Urinary bladder (tissue), 4 donors: Measurements from ENCODE around the gene GABARAP. TPM values are rescaled to one million over a fixed set of nuclear protein-coding genes. Genes with fewer than 3 reads are reported as not detected.

Experiments
- DNase-seq: peaks from one replicate; pipeline ENCODE4 v3.0.0-alpha.2; 2015; ENCODE audit errors: extremely low spot score
- H3K27ac ChIP-seq: one replicate; pipeline ENCODE4 v1.5.1; 2013; ENCODE audit warnings: low read depth, mild to moderate bottlenecking, moderate library complexity
- H3K36me3 ChIP-seq: one replicate; pipeline ENCODE4 v1.6.1; 2013; ENCODE audit warnings: mild to moderate bottlenecking, moderate library complexity; ENCODE audit not compliant: insufficient read depth
- H3K4me1 ChIP-seq: one replicate; pipeline ENCODE4 v1.6.1; 2013; ENCODE audit warnings: mild to moderate bottlenecking, moderate library complexity; ENCODE audit not compliant: insufficient read depth
- H3K4me3 ChIP-seq: one replicate; pipeline ENCODE4 v1.5.1; 2013; ENCODE audit warnings: low read depth, low read length
- WGBS: extraction: QIAGEN DNeasy Blood & Tissue Kit; methylation state at CpG from one replicate; pipeline ENCODE4 v1.1.7; 2013; 5-methylcytosine and 5-hydroxymethylcytosine counted together
- polyA plus RNA-seq: library from polyadenylated mRNA; stranded (reverse); fragments of 200-250 nt; gene quantifications from one replicate; pipeline ENCODE4 v1.2.3, GENCODE V29; 2013
- total RNA-seq: library from RNA; depleted of rRNA; stranded (reverse); fragments of >200 nt; gene quantifications from one replicate; pipeline ENCODE4 v1.2.3, GENCODE V29; 2014
- donor health status: healthy with polysubstance abuse.
- donor health status: healthy.

GABARAP gene
- total and polyA plus RNA-seq, 2 donors, result 246 to 681 TPM

GRCh38 chr17:7226721-7227710, 15.2 kb downstream of the GABARAP start:
- WGBS, result 92% methylated on average over 31 of the region's 31 CpGs
- H3K27ac ChIP-seq, result no peak overlapping the region
- H3K4me1 ChIP-seq, result no peaks in the 10 kb centered on the region
- H3K4me3 ChIP-seq, result no peak overlapping the region
- no peak for DNase-seq
- H3K36me3 ChIP-seq, result peaks cover 7% of the 10 kb centered on the region

GRCh38 chr17:7225711-7226331, 16.4 kb downstream of the GABARAP start:
- Histone ChIP-seq H3K4me3 (no peak overlapping the region), H3K27ac (no peak overlapping the region), H3K4me1 (peaks cover 2% of the 10 kb centered on the region), H3K36me3 (peaks cover 7% of the 10 kb centered on the region)
- no peak for DNase-seq
- 79% methylated on average over 21 of the region's 21 CpGs for WGBS

DNA sequence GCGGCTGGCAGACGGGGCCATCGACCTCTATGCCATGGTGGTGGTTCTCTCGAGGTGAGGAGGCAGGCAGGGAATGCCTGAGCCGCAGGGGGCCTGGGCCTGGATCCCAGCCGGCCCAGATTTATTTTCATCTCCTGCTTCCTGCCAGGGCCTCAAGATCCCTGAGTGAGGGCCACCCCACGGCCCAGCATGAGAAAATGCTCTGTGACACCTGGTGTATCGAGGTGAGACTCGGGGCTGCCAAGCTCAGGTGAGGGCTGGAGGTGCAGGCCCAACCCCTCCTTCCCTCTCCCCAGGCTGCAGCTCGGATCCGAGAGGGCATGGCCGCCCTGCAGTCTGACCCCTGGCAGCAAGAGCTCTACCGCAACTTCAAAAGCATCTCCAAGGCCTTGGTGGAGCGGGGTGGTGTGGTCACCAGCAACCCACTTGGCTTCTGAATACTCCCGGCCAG, 17.6 kb downstream of the GABARAP start:
- H3K36me3 ChIP-seq, result peaks cover 5% of the 10 kb centered on the region
- no peak overlapping the region for H3K4me3 ChIP-seq
- H3K4me1 ChIP-seq, result peaks cover 4% of the 10 kb centered on the region
- WGBS, result 66% methylated on average over 15 of the region's 15 CpGs
- no peak for DNase-seq
- no peak overlapping the region for H3K27ac ChIP-seq

DNA sequence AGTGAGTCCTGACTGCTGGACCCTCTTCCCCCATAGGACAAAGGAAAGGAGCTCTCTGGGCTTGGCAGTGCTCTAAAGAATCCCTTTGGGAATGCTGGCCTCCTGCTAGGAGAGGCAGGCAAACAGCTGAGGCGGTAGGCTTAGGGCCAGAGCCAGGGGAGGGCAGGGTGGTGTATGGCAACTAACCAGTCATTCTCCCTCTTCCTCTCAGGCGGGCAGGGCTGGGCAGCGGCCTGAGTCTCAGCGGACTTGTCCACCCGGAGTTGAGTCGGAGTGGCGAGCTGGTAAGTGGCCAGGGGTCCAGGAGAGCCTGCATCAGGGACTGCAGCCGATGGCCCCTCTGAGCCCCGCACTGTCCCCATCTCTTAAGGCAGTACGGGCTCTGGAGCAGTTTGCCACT, 18.1 kb downstream of the GABARAP start:
- WGBS, result 80% methylated on average over 10 of the region's 10 CpGs
- Histone ChIP-seq H3K4me1 (peaks cover 4% of the 10 kb centered on the region), H3K27ac (no peak overlapping the region), H3K36me3 (peaks cover 3% of the 10 kb centered on the region), H3K4me3 (no peak overlapping the region)
- no peak for DNase-seq

DNA sequence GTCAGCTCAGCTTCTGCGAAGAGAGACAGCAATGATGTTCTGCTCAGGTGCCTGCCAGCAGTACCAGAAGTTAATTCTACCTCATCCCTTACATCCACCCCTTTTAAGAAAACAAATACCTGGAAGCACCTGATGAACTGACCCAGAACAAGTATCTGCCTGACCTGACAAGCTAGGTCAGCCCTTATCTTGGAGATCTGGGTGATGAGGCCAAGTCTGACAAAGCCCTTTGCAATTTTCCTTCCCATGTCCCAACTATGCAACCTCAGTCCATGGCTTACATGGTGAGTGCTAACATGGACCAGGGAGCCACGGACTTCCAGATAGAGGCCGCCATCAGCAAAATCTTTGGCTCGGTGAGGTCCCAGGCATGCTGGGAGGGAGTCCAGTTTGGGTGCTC, 18.9 kb downstream of the GABARAP start:
- H3K27ac ChIP-seq, result no peak overlapping the region
- peaks cover 4% of the 10 kb centered on the region for H3K4me1 ChIP-seq
- no peak overlapping the region for H3K4me3 ChIP-seq
- no peaks in the 10 kb centered on the region for H3K36me3 ChIP-seq
- DNase-seq, result no peak
- 69% methylated on average over 4 of the region's 4 CpGs for WGBS

DNA sequence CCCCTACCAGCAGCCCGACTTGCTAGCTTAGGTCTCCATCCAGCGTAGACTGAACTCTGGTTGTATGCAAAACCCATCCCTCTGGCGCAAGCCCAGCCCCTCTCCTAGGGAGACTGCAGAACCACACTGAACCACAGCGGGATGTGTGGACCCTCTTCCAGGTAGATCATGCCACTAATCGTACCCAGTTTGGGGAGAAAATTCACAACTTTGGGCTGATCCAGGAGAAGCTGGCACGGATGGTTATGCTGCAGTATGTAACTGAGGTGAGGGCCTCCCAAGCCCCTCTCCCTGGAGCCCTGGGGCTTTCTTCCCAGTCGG, 19.3 kb downstream of the GABARAP start:
- WGBS, result 73% methylated on average over 7 of the region's 7 CpGs
- no peak overlapping the region for H3K27ac ChIP-seq
- H3K4me3 ChIP-seq, result no peak overlapping the region
- peaks cover 4% of the 10 kb centered on the region for H3K4me1 ChIP-seq
- no peaks in the 10 kb centered on the region for H3K36me3 ChIP-seq
- no peak for DNase-seq

DNA sequence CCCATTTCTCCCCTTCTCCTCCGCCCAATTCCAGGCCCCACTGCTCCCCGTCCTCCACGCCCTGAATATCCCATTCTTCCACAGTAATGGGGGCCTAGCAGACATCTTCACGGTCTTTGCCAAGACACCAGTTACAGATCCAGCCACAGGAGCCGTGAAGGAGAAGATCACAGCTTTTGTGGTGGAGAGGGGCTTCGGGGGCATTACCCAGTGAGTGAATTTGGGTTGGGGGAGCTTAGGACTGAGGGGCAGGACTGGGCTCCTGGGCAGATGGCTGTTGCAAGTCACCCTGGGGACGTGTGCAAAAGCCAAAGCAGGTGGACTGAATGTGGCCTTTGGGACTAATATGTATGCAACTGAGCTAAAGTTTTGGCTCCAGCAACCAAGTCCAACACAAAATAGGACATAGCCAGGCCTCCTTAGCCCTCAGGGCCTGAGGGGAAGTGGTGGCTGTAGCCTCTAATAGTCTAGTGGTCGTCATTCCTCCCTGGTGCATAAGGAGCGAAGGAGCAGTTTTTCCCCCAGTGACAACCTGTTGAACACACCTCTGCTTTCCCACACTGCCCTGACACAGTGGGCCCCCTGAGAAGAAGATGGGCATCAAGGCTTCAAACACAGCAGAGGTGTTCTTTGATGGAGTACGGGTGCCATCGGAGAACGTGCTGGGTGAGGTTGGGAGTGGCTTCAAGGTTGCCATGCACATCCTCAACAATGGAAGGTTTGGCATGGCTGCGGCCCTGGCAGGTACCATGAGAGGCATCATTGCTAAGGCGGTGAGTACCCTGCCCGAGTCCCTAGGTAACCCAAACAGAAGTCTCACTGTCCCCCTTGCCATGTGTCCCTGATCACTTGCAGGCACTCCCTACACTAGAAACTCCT, 19.9 kb downstream of the GABARAP start:
- no peak for DNase-seq
- Histone ChIP-seq H3K4me1 (peaks cover 4% of the 10 kb centered on the region), H3K36me3 (no peaks in the 10 kb centered on the region), H3K4me3 (no peak overlapping the region), H3K27ac (no peak overlapping the region)
- 79% methylated on average over 15 of the region's 15 CpGs for WGBS

DNA sequence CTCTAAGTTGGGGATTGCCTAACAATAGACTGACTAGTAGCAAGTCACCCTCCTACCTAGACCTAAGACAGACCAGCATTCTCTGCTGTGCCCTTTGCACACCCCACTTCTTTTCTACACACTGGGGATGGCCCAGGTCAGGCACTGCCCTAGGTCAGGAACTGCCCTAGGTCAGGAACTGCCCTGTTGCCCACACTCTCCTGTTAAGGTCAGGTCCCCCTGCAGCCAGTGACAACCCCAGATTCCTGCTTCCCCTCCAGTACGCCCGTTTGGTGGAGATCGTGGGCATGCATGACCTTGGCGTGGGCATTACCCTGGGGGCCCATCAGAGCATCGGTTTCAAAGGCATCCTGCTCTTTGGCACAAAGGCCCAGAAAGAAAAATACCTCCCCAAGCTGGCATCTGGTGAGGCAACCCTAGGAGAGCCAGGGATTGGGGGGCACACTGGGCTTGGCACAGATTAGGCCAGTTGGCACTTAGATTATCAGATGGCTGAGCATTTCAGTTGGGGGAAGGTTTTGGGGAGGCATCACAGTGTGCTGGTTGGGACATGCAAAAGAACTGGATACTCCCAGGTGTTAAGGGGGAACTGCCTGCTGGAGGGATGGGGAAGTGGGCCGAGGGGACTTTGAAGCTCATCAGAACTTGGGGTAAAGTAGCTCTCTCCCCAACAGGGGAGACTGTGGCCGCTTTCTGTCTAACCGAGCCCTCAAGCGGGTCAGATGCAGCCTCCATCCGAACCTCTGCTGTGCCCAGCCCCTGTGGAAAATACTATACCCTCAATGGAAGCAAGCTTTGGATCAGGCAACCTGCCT, 20.8 kb downstream of the GABARAP start:
- H3K4me3 ChIP-seq, result no peak overlapping the region
- no peak overlapping the region for H3K27ac ChIP-seq
- peaks cover 4% of the 10 kb centered on the region for H3K4me1 ChIP-seq
- 76% methylated on average over 10 of the region's 10 CpGs for WGBS
- DNase-seq, result no peak
- no peaks in the 10 kb centered on the region for H3K36me3 ChIP-seq

DNA sequence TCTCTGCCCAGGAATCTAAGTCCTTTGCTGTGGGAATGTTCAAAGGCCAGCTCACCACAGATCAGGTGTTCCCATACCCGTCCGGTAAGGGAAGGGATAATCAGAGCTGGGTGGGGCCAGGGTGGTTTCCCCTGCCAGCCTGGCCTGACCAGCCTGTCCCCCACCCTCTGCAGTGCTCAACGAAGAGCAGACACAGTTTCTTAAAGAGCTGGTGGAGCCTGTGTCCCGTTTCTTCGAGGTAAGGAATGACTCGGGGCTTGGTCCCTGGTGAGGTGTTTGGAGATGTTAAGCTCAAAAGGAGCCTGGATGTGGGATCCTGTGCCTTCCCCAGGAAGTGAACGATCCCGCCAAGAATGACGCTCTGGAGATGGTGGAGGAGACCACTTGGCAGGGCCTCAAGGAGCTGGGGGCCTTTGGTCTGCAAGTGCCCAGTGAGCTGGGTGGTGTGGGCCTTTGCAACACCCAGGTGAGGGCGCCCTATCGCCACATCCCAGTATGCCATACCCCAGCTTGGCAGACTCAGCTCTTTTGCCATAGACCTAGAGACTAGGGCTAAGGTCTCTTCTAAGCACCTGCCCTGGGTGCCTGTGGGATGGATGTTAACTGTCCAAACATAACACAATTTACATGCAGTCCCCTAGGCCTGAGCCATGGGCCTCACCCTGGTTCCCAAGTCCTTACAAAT, 21.5 kb downstream of the GABARAP start:
- Histone ChIP-seq H3K4me3 (peak overlapping the region; percentile 81), H3K36me3 (no peaks in the 10 kb centered on the region), H3K4me1 (peaks cover 4% of the 10 kb centered on the region), H3K27ac (peak overlapping the region; percentile 97)
- 27% methylated on average over 11 of the region's 11 CpGs for WGBS
- DNase-seq, result no peak

GRCh38 chr17:7219812-7220592, 22.2 kb downstream of the GABARAP start, which contains the start of the genes ACADVL and DLG4:
Gene ACADVL, plus strand, starts transcription at chr17:7219938. Its CDS starts 47 bp downstream, at chr17:7219985.
Gene DLG4, minus strand, starts transcription at chr17:7219836.
- DNase-seq, result no peak
- Histone ChIP-seq H3K36me3 (no peaks in the 10 kb centered on the region), H3K27ac (peak within 1 kb of the TSS; percentile 97), H3K4me3 (peak within 1 kb of the TSS; percentile 81), H3K4me1 (peaks cover 4% of the 10 kb centered on the region)
- under 1% methylated on average over 63 of the region's 63 CpGs for WGBS

DNA sequence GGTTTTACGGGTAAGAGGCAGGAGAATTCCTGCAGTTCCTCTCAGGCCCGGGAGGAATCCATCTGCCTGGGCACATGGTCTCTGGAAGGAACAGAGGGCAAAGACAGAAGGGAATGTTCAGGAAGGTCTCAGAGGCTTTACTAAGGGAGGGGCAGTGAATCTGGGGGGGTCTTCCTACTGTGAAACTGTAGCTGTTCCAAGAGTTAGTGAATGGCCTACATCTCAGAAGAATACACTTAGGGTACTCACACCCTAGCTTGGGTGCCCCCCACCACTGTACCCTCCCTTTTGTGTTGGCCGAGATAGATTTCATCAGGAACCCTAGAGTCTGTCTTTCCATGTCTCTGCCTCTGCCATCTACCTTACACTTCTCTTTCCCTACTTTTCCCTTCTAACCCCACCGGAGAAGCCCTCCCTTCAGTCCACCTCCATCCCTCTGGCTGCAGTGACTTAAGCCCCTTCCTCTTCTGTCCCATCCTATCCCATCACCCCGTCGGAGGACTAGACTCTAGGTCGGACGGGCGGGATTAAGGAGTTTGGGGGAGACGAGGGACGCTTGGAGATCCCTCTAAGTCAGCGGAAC, 22.9 kb downstream of the GABARAP start:
- peak overlapping the region; percentile 57 for H3K27ac ChIP-seq
- H3K4me3 ChIP-seq, result peak overlapping the region; percentile 81
- peaks cover 4% of the 10 kb centered on the region for H3K4me1 ChIP-seq
- no peak for DNase-seq
- 17% methylated on average over 12 of the region's 12 CpGs for WGBS
- no peaks in the 10 kb centered on the region for H3K36me3 ChIP-seq
